HepG2 (cell line): ENCODE measurements around the gene ALG8. TPM values are rescaled to one million over a fixed set of nuclear protein-coding genes. Genes with fewer than 3 reads are reported as not detected.

Experiments
- ADNP ChIP-seq: sonication (generic); formaldehyde crosslinking; IDR thresholded peaks from 2 replicates; pipeline ENCODE4 v1.4.0; 2020; ENCODE audit warnings: missing genetic modification reagents
- ATRX ChIP-seq: sonication (generic); formaldehyde crosslinking; IDR thresholded peaks from 2 replicates; pipeline ENCODE4 v1.4.0; 2020; ENCODE audit warnings: missing genetic modification reagents, borderline replicate concordance
- GPN1 ChIP-seq: sonication (generic); formaldehyde crosslinking; IDR thresholded peaks from 2 replicates; pipeline ENCODE4 v1.5.1; 2020; ENCODE audit warnings: missing genetic modification reagents, borderline replicate concordance
- HDAC1 ChIP-seq: sonication (generic); formaldehyde crosslinking; IDR thresholded peaks from 2 replicates; pipeline ENCODE4 v1.5.1; 2020; ENCODE audit warnings: mild to moderate bottlenecking, missing genetic modification reagents
- HIC2 ChIP-seq: sonication (generic); formaldehyde crosslinking; IDR thresholded peaks from 2 replicates; pipeline ENCODE4 v1.9.0; 2022; ENCODE audit warnings: low read depth, missing genetic modification reagents
- HNF1A ChIP-seq, 2 experiments: sonication (generic) in 1 of 2; formaldehyde crosslinking in 1 of 2; IDR thresholded peaks; 2 replicates each; pipeline versions ENCODE4 v1.4.0 to v1.6.1; 2016 to 2020; ENCODE audit warnings: borderline replicate concordance in 1 of 2, low read depth in 1 of 2, mild to moderate bottlenecking in 1 of 2, missing genetic modification reagents in 1 of 2
- HNRNPLL ChIP-seq: fragments of 200-400 bp; formaldehyde crosslinking; IDR thresholded peaks from 2 replicates; pipeline ENCODE4 v1.6.1; 2017; ENCODE audit warnings: mild to moderate bottlenecking, low read depth, low read length; ENCODE audit not compliant: poor library complexity, severe bottlenecking
- KDM2A ChIP-seq: sonication (generic); formaldehyde crosslinking; IDR thresholded peaks from 2 replicates; pipeline ENCODE4 v1.4.0; 2020; ENCODE audit warnings: low read depth, missing genetic modification reagents, borderline replicate concordance
- KDM3A ChIP-seq: IDR thresholded peaks from 2 replicates; pipeline ENCODE4 v1.6.1; 2018; ENCODE audit warnings: low read depth, missing compliant biosample characterization
- MTF1 ChIP-seq: sonication (generic); formaldehyde crosslinking; IDR thresholded peaks from 2 replicates; pipeline ENCODE4 v1.5.0; 2020; ENCODE audit warnings: missing genetic modification reagents
- MYC ChIP-seq: sonication (generic); formaldehyde crosslinking; IDR thresholded peaks from 2 replicates; pipeline ENCODE4 v1.9.0; 2021; ENCODE audit warnings: missing genetic modification reagents, borderline replicate concordance
- MZF1 ChIP-seq: sonication (generic); formaldehyde crosslinking; IDR thresholded peaks from 2 replicates; pipeline ENCODE4 v1.8.1; 2023; ENCODE audit warnings: mild to moderate bottlenecking, missing genetic modification reagents, borderline replicate concordance
- NR2C2 ChIP-seq: sonication (generic); formaldehyde crosslinking; IDR thresholded peaks from 2 replicates; pipeline ENCODE4 v1.4.0; 2020; ENCODE audit warnings: missing genetic modification reagents, mild to moderate bottlenecking, moderate library complexity, borderline replicate concordance
- NR2F2 ChIP-seq: IDR thresholded peaks from 2 replicates; pipeline ENCODE4 v1.6.1; 2012; ENCODE audit warnings: low read depth, inconsistent platforms, borderline replicate concordance
- SCMH1 ChIP-seq: sonication (generic); formaldehyde crosslinking; IDR thresholded peaks from 2 replicates; pipeline ENCODE4 v1.9.0; 2021; ENCODE audit warnings: missing genetic modification reagents, mild to moderate bottlenecking, borderline replicate concordance
- ZBTB42 ChIP-seq: sonication (generic); formaldehyde crosslinking; IDR thresholded peaks from 2 replicates; pipeline ENCODE4 v1.5.0; 2020; ENCODE audit warnings: mild to moderate bottlenecking, missing genetic modification reagents
- ZKSCAN1 ChIP-seq: fragments of 150-350 bp; IDR thresholded peaks from 2 replicates; pipeline ENCODE4 v1.6.1; 2014; ENCODE audit warnings: low read length
- ZNF343 ChIP-seq: sonication (generic); formaldehyde crosslinking; IDR thresholded peaks from 2 replicates; pipeline ENCODE4 v1.4.0; 2020; ENCODE audit warnings: mild to moderate bottlenecking, missing genetic modification reagents
- ZNF564 ChIP-seq: sonication (generic); formaldehyde crosslinking; IDR thresholded peaks from 2 replicates; pipeline ENCODE4 v1.8.1; 2023; ENCODE audit warnings: mild to moderate bottlenecking, missing genetic modification reagents
- ZNF567 ChIP-seq: sonication (generic); formaldehyde crosslinking; IDR thresholded peaks from 2 replicates; pipeline ENCODE4 v1.8.1; 2023; ENCODE audit warnings: mild to moderate bottlenecking, missing genetic modification reagents, borderline replicate concordance
- ZNF589 ChIP-seq: sonication (generic); formaldehyde crosslinking; conservative IDR thresholded peaks from 2 replicates; pipeline ENCODE4 v1.8.0; 2022; ENCODE audit warnings: mild to moderate bottlenecking, moderate library complexity, missing genetic modification reagents
- ZNF616 ChIP-seq: sonication (generic); formaldehyde crosslinking; IDR thresholded peaks from 2 replicates; pipeline ENCODE4 v1.5.0; 2020; ENCODE audit warnings: low read depth, mild to moderate bottlenecking, missing genetic modification reagents
- ZNF7 ChIP-seq: IDR thresholded peaks from 2 replicates; pipeline ENCODE4 v1.6.1; 2016; ENCODE audit warnings: missing biosample characterization, missing genetic modification reagents
- polyA plus RNA-seq, 8 experiments: library from polyadenylated mRNA; depleted of rRNA in 3 of 8; stranded (reverse) in 7 of 8; unstranded in 1 of 8; fragments of >200 nt; fragmentation: Illumina TruSeq in 4 of 8; extraction: Trizol in 4 of 8; gene quantifications; 2 replicates each; pipeline versions ENCODE4 v1.2.1 to v1.2.3, GENCODE V29; 2011 to 2016; ENCODE audit warnings: low read depth in 4 of 8, missing spikeins in 1 of 8, mixed read lengths in 1 of 8; ENCODE audit not compliant: insufficient read depth in 1 of 8
- total RNA-seq, 5 experiments: library from RNA; depleted of rRNA; stranded (reverse); fragments of >200 nt; fragmentation: Illumina TruSeq; extraction: Trizol; gene quantifications; 2 replicates each; pipeline ENCODE4 v1.2.3, GENCODE V29; 2016; ENCODE audit warnings: low read depth in 1 of 5
- TF ChIP-seq, protein P1 (sequence below): sonication (generic); formaldehyde crosslinking; IDR thresholded peaks from 2 replicates; pipeline ENCODE4 v1.8.1; 2023; ENCODE audit warnings: missing genetic modification reagents, mild to moderate bottlenecking, borderline replicate concordance

The ALG8 gene
- total and polyA plus RNA-seq, 2 of the 13 experiments (the other 11 are each of a cell fraction or from before 2014, with no cell fraction given): 75.8 to 88.0 TPM

- TF ChIP-seq MZF1 (CRISPR knock-in tag) (no peak), ZNF564 (CRISPR knock-in tag) (peak; percentile 65; the same call in 1 of the 2 replicates), ZNF589 (no peak), ZKSCAN1 (no peak), HNF1A (IDR thresholded peaks at IDR 0.05; ENCODE audit: low read depth) (peak; percentile 63; the same call in 1 of the 2 replicates), HNF1A (CRISPR knock-in tag; IDR thresholded peaks at IDR 0.05; ENCODE audit: borderline replicate concordance) (peak; percentile 80; the same call in 1 of the 2 replicates), SCMH1 (CRISPR knock-in tag) (no peak), ZBTB42 (CRISPR knock-in tag) (no peak), ATRX (CRISPR knock-in tag) (no peak), MTF1 (CRISPR knock-in tag) (no peak), HDAC1 (peak; percentile 87), ADNP (CRISPR knock-in tag) (0 out of 2 replicates have a peak, but pooled peaks have one; percentile 27), NR2F2 (peak; percentile 91), HNRNPLL (no peak), GPN1 (CRISPR knock-in tag) (no peak), HIC2 (CRISPR knock-in tag) (peak; percentile 83), KDM2A (CRISPR knock-in tag) (peak; percentile 74), KDM3A (0 out of 2 replicates have a peak, but pooled peaks have one; percentile 86), ZNF616 (CRISPR knock-in tag) (no peak), NR2C2 (peak; percentile 89), ZNF343 (CRISPR knock-in tag) (0 out of 2 replicates have a peak, but pooled peaks have one; percentile 64), ZNF7 (CRISPR knock-in tag) (no peak), ZNF567 (CRISPR knock-in tag) (no peak), MYC (CRISPR knock-in tag) (peak; percentile 68; the same call in 1 of the 2 replicates)
- TF ChIP-seq, protein P1, sequence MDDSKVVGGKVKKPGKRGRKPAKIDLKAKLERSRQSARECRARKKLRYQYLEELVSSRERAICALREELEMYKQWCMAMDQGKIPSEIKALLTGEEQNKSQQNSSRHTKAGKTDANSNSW (CRISPR knock-in tag): no peak
Measured at GRCh38 chr11:78156127-78156844, 16.9 kb upstream of the ALG8 start (continued).
